IMR-90 (cell line): ENCODE data around the gene AKIRIN2.

Experiments used
- BHLHE40 ChIP-seq: fragments of 150-350 bp; IDR thresholded peaks from 2 replicates; pipeline ENCODE4 v1.6.1; 2016; ENCODE audit warnings: mild to moderate bottlenecking, low read depth, low read length
- CEBPB ChIP-seq: IDR thresholded peaks from 2 replicates; pipeline ENCODE4 v1.6.1; 2012; ENCODE audit warnings: low read depth, low read length, improper control_type of control experiment
- CHD1 ChIP-seq: IDR thresholded peaks from 2 replicates; pipeline ENCODE4 v1.6.1; 2012; ENCODE audit warnings: low read depth, low read length, improper control_type of control experiment
- CTCF ChIP-seq: conservative IDR thresholded peaks from 2 replicates; pipeline ENCODE4 v1.5.1; 2012; ENCODE audit warnings: mild to moderate bottlenecking, low read depth, low read length, improper control_type of control experiment
- FOS ChIP-seq: fragments of 150-350 bp; IDR thresholded peaks from 2 replicates; pipeline ENCODE4 v1.6.1; 2016; ENCODE audit warnings: low read depth, low read length
- MAZ ChIP-seq: IDR thresholded peaks from 2 replicates; pipeline ENCODE4 v1.6.1; 2012; ENCODE audit warnings: low read depth, mild to moderate bottlenecking, low read length, improper control_type of control experiment, moderate library complexity, borderline replicate concordance
- MXI1 ChIP-seq: IDR thresholded peaks from 2 replicates; pipeline ENCODE4 v1.6.1; 2012; ENCODE audit warnings: low read depth, mild to moderate bottlenecking, low read length, moderate library complexity, borderline replicate concordance
- NFE2L2 ChIP-seq: fragments of 150-350 bp; IDR thresholded peaks from 2 replicates; pipeline ENCODE4 v1.6.1; 2016; ENCODE audit warnings: low read depth, mild to moderate bottlenecking, low read length
- POLR2A ChIP-seq: IDR thresholded peaks from 2 replicates; pipeline ENCODE4 v1.6.1; 2012; ENCODE audit warnings: mild to moderate bottlenecking, low read depth, low read length
- RAD21 ChIP-seq: IDR thresholded peaks from 2 replicates; pipeline ENCODE4 v1.6.1; 2012; ENCODE audit warnings: low read length, improper control_type of control experiment
- USF2 ChIP-seq: fragments of 150-350 bp; IDR thresholded peaks from 2 replicates; pipeline ENCODE4 v1.6.1; 2017; ENCODE audit warnings: mild to moderate bottlenecking, antibody characterized with exemption, low read length, low read depth

- no peak for TF ChIP-seq CTCF
- TF ChIP-seq RAD21: no peak
- TF ChIP-seq MAZ: no peak
- TF ChIP-seq CHD1: no peak
- TF ChIP-seq NFE2L2: no peak
- TF ChIP-seq USF2: no peak
- TF ChIP-seq POLR2A: no peak
- no peak for TF ChIP-seq BHLHE40
- TF ChIP-seq FOS: no peak
- TF ChIP-seq MXI1: no peak
- TF ChIP-seq CEBPB: no peak
These were observed 534 bp upstream of the AKIRIN2 start for GRCh38 chr6:87702589-87702945.
